ENCODE measurements around the gene SLC1A7. TPM values are rescaled to one million over a fixed set of nuclear protein-coding genes. Genes with fewer than 3 reads are reported as not detected.

SLC1A7 gene
- total and polyA plus RNA-seq, 2 experiments from 2014 or later: not detected

GRCh38 chr1:53180951-53181350, 38.5 kb upstream of the SLC1A7 start:
- no peak overlapping the region for H3K27ac Mint-ChIP-seq

GRCh38 chr1:53180226-53180625, 37.8 kb upstream of the SLC1A7 start:
- H3K9me3 Mint-ChIP-seq: no peaks in the 10 kb centered on the region
- H3K4me1 Mint-ChIP-seq: peaks cover 8% of the 10 kb centered on the region
- TF ChIP-seq NANOG (IDR thresholded peaks at IDR 0.05; ENCODE audit: borderline replicate concordance): no peak
- no peak for TF ChIP-seq ZNF331 (CRISPR knock-in tag; IDR thresholded peaks at IDR 0.05; ENCODE audit: low read depth)
- no peak for TF ChIP-seq POLR2AphosphoS5 (IDR thresholded peaks at IDR 0.05; ENCODE audit: low read depth)
- no peak for TF ChIP-seq ZNF462 (CRISPR knock-in tag; IDR thresholded peaks at IDR 0.05)
- TF ChIP-seq CTCF (conservative IDR thresholded peaks at IDR 0.05; ENCODE audit: low read depth in 2 of 2): no peak
- no peak for TF ChIP-seq STAT1 (IDR thresholded peaks at IDR 0.05; ENCODE audit: unreplicated experiment)
- TF ChIP-seq REST (IDR thresholded peaks at IDR 0.05; ENCODE audit: unreplicated experiment): no peak
- no peak for TF ChIP-seq CREB1 (CRISPR knock-in tag; IDR thresholded peaks at IDR 0.05; ENCODE audit: low read depth)

More at GRCh38 chr1:53180951-53181350, 38.5 kb upstream of the SLC1A7 start:
- DNase-seq (ENCODE audit: low spot score): no peak
- no peak overlapping the region for H3K4me3 Mint-ChIP-seq
- Histone ChIP-seq H4K20me1 (replicated peaks; ENCODE audit: insufficient read depth) (no peaks in the 10 kb centered on the region), H3F3A (replicated peaks; ENCODE audit: low read depth) (no peaks in the 10 kb centered on the region), H2AFZ (no peak overlapping the region), H3K4me1 (ENCODE audit: insufficient read depth) (no peaks in the 10 kb centered on the region), H3K9me2 (ENCODE audit: insufficient read depth) (no peaks in the 10 kb centered on the region), H3K36me3 (ENCODE audit: insufficient read depth) (no peaks in the 10 kb centered on the region), H3K79me2 (replicated peaks; ENCODE audit: insufficient read depth) (no peaks in the 10 kb centered on the region), H3K4me3 (no peak overlapping the region), H3K27ac (ENCODE audit: low read depth) (no peak overlapping the region), H3K27me3 (ENCODE audit: insufficient read depth) (no peaks in the 10 kb centered on the region), H3K4me2 (no peak overlapping the region)
- no peaks in the 10 kb centered on the region for H3K36me3 Mint-ChIP-seq (ENCODE audit: low read depth)
- H3K9me3 Mint-ChIP-seq: no peaks in the 10 kb centered on the region
- ATAC-seq: no peak
- peaks cover 2% of the 10 kb centered on the region for H3K27me3 Mint-ChIP-seq (ENCODE audit: insufficient read depth, low read depth, poor library complexity)
- peaks cover under 1% of the 10 kb centered on the region for H3K4me1 Mint-ChIP-seq
- TF ChIP-seq NANOG (IDR thresholded peaks at IDR 0.05; ENCODE audit: borderline replicate concordance) (no peak), CREB1 (CRISPR knock-in tag; IDR thresholded peaks at IDR 0.05; ENCODE audit: low read depth) (no peak), ZNF331 (CRISPR knock-in tag; IDR thresholded peaks at IDR 0.05; ENCODE audit: low read depth) (no peak), ZNF114 (CRISPR knock-in tag; IDR thresholded peaks at IDR 0.05) (no peak), JUNB (IDR thresholded peaks at IDR 0.05; ENCODE audit: unreplicated experiment) (no peak)

More at GRCh38 chr1:53180226-53180625, 37.8 kb upstream of the SLC1A7 start:
- Histone ChIP-seq H3K36me3 (ENCODE audit: insufficient read depth) (no peaks in the 10 kb centered on the region), H3K27ac (ENCODE audit: low read depth) (no peak overlapping the region), H3K4me2 (no peak overlapping the region), H4K20me1 (replicated peaks; ENCODE audit: insufficient read depth) (no peaks in the 10 kb centered on the region), H3K27me3 (ENCODE audit: insufficient read depth) (no peaks in the 10 kb centered on the region), H3K79me2 (replicated peaks; ENCODE audit: insufficient read depth) (no peaks in the 10 kb centered on the region), H3K4me3 (no peak overlapping the region), H2AFZ (no peak overlapping the region), H3K9me2 (ENCODE audit: insufficient read depth) (no peaks in the 10 kb centered on the region), H3F3A (replicated peaks; ENCODE audit: low read depth) (no peaks in the 10 kb centered on the region), H3K4me1 (ENCODE audit: insufficient read depth) (no peaks in the 10 kb centered on the region; the same call in 1 of the 2 replicates)
- H3K27me3 Mint-ChIP-seq (ENCODE audit: insufficient read depth, low read depth, poor library complexity): peaks cover 2% of the 10 kb centered on the region
- DNase-seq (ENCODE audit: low spot score): no peak
- H3K4me3 Mint-ChIP-seq: no peak overlapping the region
- H3K27ac Mint-ChIP-seq: no peak overlapping the region
- no peak for ATAC-seq
- no peaks in the 10 kb centered on the region for H3K36me3 Mint-ChIP-seq (ENCODE audit: low read depth)
